Myocyte (in vitro differentiated cells): ENCODE measurements around the gene MYH9. TPM values are rescaled to one million over a fixed set of nuclear protein-coding genes. Genes with fewer than 3 reads are reported as not detected.

ENCODE experiments used
- DNase-seq: peaks from one replicate; pipeline ENCODE4 v3.0.0-alpha.2; 2012; ENCODE audit warnings: low read depth
- total RNA-seq: library from RNA; depleted of rRNA; stranded (reverse); fragments of >200 nt; gene quantifications from 2 replicates; pipeline ENCODE4 v1.2.3, GENCODE V29; 2014

Gene MYH9
- total RNA-seq, 1 donor from 2014 or later = 242 TPM

DNA sequence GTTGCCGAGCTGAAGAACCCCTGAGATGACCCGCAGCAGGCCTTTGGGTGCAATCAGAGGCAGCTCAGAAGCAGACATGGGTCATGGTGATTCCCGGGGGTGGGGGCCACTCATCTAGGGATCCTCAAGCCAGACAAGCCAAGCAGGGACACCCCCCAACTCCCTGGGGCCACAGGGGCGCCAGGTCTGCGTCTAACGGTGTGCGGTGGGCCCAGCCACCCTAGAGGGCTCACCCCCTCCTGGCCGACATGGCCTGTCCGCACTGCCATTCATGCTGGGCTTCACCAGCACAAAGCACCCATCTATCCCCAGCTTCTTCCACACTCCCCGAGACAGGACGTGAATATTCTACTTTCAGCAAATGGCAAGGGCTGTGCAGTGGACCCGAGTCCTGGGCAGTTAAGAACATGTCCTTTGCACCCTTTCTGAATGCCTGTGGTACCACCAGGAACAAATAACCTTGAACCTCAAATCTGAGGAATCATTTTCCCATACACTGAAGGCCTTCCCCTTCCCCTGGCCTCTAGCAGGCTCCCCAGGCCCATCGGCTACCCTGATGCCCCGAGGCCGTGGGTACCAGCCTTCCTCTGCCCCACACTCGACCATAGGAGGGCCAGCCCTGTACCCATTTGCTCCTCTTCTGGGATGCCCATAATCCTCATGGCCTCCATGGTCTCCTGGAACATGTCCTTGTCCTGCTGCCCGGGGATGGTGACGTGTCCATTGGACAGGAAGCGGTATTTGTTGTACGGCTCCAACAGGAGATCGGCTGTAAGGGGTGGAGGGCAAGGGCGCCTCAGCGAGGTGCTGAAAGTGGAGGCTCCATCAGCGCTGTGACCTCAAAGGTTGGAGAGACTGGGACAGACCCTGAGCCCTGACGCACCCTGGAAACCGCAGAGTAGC is 67.9 kb downstream of the MYH9 start:
- DNase-seq = no peak

DNA sequence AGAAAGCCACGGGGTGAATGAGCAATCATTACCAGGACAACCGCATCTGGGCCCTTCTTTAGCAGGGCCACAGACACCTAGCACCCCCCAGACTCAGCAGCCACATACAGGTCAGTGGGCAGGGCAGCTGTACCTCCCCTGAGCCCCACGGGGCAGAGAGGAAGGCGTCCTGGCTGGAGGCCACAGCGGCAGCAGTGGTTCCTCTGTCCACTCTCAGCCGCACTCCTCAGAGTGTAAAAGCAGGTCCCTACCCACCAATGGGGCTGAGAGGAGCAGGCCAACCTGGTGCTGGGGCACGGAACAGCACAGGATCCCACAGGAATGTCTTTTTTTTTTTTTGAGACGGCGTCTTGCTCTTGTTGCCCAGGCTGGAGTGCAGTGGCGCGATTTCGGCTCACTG is 69.3 kb downstream of the MYH9 start:
- no peak for DNase-seq

DNA sequence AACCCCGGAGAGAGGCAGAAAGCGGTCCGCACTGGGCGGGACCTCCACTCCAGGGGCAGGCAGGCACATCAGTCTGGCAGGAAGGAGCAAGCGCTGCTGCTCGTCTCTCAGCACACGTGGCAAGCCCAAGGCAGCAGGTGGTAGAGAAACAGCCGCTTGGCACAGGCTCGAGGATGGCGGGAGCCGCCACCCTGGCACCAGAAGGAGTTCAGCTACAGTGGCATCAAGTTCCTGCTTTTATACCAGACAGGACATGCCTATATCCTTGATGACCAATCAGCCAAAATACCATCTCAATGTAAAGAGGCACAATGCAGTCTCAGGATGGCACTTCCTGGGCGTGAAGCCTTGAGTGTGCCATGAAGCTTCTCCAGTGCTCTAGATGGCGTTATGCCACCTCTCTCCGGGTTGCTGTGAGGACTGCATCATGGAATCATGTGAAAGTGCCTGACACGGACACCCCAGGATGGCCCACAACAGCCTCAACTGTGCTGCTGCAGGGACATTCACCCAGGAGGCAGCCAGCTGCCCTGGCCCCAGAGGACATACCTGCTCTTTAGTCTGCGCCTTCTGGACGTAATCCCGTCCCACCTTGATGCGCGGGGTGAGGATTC is 70.0 kb downstream of the MYH9 start:
- peak; percentile 58 for DNase-seq

DNA sequence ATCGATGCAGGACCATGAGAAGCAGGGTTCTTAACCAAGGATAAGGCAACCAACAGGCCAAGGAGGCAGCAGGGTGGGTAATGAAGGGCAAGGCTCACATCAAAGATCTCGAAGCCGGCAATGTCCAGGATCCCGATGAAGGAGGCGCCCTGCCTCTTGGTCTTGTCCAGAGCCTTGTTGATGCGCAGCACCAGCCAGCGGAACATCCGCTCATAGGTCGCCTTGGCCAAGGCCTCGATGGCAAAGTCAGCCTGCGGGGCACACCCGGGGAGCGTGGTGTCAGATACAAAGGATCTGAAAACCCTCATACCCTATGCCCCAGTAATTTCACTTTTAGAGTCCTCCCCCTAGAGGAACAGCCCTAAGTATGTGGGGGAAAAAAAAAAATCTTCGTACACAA is 71.3 kb downstream of the MYH9 start:
- no peak for DNase-seq

DNA sequence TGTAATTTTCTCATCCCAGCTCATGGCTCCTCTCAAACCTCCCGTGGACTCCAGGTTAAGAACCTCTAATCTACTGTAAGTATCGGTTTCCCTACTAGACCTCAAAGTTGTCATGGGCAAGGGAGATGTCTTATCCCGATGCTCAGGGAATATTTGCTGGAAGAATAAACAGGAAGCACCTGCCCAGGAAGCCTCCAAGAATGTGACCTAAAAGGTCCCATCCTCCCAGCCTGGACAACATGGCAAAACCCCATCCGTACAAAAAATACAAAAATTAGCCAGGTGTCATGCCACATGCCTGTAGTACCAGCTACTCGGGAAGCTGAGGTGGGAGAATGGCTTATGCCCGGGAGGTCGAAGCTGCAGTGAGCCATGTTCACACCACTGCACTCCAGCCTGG is 72.4 kb downstream of the MYH9 start:
- no peak for DNase-seq

DNA sequence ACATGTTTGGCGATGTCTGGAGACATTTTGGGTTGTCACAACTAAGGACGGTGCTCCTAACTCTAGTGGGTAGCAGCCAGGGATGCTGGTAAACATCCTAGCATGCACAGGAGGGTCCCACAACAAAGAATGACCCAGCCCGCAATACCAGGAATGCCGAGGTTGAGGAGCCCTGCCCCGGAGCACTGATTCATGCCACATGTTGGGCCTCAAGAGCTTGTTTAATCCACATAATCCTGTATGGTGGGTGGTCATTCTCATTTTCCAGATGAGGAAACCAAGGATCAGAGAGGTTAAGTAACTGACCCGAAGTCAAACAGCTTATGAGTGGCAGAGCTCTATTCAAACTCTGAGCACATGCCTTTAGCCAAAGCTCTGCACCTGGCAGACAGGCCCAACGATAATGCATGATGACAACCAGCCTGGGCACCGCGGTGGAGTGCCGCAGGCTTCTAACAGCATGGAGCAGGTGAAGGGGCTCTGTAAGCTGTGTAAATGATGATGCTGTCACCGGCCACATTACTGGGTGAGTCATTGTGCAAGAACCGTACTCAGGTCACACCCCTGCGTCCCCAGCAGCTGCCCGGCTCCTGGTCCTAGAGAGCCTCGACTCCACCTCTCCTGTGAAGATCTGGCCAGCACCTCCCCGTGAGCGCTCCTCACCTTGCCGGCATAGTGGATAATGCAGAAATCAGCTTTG is 76.2 kb downstream of the MYH9 start:
- peak; percentile 88 for DNase-seq

DNA sequence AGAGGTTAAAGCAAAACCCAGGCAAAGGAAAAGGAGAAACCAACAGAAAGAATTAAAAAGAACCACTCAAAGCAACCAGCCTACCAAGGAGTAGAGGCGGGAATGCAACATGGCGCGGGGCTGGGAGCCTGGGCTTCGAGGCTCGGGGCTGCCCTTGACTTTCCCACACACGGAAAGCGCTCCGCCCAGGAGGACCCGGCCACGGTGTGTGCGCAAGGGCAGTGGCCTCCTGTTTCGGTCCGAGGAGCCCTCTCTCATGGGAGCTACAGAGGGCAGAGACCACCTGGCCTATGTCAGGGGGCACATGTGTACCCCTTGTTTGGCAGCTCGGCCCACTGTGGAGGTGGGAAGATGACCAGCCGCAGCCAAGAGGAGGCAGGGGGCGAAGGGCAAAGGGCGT is 78.9 kb downstream of the MYH9 start:
- no peak for DNase-seq

DNA sequence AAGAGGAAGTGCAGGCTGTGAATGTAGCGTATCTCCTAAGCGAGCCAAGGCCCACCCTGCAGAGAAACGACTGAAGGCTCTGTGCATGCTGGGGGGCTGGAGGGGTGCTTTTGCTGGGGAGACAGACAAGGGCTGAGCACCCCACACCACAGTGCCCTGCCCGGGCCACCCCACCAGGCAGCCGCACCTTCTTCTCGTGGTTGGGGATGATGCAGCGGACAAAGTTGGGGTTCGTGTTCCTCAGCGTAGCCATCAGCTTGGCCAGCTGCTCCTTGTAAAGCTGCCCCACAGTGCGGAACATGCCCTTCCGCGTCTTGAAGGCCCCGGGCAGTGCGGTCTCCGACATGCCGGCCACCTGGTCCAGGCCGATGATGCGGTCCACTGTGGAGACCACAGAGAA is 81.5 kb downstream of the MYH9 start:
- DNase-seq = no peak

DNA sequence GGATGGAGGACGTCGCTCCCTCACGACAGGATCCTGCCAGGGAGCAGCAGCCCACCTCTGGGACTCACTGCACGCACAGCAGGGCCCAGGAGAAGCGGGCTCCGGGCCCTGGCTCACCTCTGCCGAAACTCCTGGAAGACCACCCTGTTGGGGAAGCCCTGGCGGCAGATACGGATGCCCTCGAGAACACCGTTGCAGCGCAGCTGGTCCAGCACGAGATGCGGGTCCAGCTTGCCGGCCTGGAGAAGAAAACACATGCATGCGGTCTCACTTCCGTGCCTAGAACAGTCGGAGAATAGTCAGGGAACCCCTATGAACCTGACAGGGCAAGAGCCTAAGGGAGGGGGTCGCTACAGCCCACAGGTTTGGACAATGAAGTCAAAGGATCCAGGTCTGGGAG is 82.0 kb downstream of the MYH9 start:
- no peak for DNase-seq

DNA sequence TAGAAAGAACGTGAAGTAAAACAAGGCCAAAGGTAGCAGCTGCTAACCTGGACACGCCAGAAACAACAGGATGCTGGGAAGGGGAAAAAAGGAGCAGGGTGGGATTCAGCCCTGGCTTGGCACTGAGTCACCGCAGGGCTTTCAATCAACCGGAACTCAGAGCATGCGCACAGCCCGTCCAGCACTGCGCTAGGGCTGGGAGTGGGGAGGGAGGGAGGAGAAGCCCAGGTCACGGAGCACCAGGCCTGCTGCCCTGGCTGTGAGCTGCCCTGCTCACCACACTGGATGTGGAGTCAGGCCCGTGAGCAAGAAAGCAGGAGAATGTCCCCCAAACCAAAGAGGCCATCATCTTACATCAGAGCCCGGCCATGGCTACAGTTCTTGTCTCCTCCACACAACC is 83.3 kb downstream of the MYH9 start:
- DNase-seq = no peak

DNA sequence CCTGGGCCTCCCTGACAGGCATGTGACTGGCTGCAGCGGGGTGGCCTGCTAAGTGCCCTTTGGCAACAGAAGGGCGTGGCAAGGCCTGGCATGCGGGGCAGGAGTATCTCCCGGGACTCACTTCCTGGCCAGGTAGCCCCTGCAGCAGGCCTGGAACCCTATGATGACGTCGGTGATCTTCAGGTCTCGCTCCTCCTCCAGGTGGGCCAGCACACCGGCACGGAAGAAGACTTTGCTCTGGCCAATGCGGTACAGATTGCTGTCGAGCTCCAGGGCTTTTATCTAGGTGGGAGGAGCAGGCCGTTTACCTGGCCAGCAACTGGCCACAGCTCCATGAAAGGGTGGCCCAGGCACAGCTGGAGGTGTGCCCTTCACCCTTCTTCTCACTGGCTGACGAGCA is 83.9 kb downstream of the MYH9 start:
- DNase-seq = no peak

DNA sequence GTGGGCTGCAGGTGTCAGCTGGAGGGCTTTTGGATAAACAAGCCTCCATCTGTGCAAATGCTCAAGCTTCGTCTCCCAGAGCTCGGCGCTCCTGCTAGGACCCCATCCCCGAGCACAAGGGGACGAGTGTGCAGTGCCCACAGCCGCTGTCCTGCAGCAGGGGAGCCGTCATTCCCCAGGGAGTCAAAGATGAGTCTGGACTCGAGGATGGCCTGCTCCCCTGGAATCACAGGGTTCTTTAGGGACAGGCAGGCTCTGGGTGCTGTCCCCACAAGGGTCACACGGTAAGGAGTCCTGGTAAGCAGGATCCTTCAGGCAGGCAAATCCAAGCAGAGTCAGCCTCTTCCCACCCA is 84.7 kb downstream of the MYH9 start:
- no peak for DNase-seq

DNA sequence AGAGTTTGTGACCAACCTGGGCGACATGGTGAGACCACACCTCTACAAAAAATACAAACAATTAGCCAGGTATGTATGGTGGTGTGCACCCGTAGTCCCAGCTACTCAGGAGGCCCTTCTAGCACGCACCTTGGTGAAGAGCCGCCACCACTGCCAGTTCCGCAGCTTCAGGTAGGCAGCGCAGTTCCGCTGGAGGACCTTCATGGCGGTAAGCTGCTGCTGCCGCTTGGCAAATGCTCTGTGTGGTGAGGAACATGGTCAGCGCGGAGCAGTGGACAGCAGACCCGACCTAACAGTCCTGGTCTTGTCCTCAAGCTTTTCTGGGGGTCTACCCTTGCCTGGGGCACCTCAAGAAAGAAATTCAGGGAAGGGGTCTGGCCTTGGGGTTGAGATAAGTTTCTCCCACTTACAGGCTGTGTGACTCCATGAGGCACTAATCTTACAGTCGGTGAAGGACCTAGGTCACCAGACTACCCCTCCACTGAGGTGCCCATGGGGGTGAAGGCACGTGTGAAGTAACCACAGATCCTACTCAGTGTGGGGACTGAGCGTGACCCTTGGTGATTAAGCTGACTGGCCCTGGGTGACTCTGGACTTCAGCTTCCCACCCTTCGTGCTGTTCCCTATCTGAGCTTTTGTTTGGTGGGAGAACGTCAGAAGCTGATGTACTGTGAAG is 85.2 kb downstream of the MYH9 start:
- no peak for DNase-seq

DNA sequence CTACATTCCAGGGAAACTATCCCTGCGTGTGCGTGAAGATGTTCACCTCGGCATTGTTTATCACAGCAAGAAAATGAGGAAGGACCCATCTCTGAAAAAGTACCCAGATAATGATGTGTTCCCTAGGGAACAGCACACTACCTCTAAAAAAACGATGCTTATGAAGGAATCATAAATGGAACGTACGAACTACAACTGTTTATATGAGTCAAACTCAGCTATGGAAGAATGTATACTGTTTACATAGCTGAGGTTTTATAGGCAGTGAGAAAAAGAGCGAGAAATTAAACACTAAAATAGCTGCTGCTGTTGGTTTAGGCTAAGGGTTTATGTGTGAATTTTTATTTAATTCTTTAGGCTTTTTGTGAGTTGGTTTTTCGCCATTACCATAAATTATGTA is 85.9 kb downstream of the MYH9 start:
- DNase-seq = no peak

DNA sequence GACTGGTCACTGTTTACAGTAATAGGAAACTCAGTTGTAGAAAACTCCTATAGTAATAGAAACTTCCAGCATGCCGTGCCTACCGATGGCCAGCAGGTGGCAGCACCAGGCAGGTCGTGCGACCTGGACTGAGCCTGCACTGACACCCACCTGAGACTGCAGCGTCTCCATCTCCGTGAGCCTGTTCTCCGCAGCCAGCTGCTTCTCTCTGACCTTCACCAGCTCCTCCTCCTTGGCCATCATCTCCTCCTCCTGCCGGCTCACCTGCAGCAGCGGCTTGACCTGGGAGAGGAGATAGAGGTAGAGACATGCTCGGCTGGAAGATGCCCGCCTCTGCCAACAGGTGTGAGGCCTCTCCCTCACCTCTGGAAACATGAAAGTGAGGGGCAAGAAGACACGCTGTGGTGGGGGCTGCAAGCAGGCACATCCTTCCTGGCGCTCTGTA is 86.4 kb downstream of the MYH9 start:
- peak; percentile 53 for DNase-seq

DNA sequence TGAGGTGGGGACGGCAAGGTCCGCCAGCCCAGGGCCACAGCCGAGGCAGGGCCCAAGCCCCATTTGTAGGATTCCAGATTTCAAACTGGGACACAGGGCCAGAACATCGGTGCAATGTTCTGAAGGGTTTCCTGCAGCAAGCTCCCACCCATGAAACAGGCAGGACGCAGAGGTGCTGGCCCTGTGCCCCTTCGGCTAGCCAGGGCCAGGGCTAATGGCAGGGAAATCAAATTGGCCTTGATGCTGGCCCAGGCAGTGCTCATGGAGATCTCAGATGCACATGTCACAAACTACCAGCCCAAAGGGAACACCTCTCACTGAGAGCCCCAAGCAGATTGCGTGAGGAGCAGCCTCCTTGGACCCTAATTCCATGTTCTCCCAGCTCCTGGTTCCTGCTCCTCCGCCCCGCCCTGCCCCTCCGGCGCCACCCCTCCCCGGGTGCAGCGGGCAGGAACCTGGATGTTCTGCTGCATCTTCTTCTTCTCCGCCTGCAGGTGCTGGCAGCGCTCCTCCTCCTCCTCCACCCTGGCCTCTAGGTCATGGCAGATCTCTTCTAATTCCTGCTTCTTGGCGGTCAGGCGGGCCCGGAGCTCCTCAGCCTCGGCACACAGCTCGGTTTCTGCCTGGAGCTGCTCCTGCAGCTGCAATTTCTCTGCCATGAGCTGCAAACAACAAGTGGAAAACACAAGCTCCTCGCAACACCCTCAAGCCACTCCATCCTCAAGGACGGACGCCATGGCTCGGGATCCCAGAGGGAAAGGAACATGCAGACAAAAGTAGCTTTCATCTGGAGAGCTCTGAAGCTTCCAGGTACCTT is 87.2 kb downstream of the MYH9 start:
- no peak for DNase-seq

DNA sequence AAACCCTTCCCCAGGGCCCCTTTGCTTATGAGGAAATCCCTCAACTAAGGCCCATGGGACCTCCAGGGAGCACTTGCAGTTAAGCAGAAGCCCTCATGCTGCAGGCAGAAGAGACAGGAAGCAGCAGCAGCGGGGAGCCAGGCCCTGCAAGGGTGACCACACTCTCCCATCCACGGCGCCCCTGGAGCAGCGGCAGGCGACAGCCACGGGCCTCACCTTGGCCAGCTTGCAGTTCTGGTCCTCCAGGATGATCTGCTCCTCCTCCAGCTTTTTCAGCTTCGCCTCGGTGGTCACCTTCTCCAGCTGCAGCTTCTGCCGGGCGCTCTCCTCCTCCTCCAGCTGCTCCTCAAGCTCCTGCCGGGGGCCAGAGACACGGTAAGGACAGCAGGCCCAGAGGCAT is 87.9 kb downstream of the MYH9 start:
- no peak for DNase-seq

DNA sequence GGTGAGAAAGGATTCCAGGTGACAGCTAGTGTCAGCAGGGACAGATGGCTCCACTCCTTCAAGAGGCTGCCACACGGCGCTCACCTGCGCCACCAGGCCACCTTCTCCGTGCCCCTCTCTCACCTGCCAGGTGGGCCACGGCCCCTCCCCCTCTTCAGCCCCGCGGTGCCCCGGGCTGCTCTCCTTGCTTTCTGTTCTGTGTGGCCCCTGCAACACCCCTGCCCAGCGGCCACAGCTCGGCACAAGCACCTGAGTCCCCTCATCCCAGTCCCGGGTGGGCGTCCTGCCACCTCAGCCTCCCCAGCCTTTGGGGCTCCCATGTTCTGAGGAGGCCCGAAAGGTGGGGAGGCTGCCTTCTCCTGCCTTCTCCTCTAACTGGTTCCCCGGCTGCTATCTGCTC is 88.5 kb downstream of the MYH9 start:
- no peak for DNase-seq

DNA sequence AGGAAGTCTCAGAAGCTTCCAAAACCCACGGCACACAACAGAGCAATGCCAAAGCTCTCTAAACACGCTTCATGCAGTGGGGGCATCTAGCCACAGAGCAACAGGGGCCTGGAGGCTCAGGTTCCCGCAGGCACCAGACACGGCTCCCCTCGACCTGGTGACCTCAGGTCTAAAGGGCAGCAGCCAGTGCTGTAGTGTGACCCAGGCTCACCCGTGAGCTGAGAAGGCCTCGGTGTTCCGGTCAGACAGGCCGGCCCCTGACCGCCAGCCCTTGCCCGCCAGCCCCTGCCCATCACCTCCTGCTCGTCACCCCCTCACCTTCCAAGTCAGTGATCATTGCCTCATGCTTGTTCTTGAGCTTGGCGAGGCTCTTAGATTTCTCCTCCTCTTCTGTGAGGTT is 89.2 kb downstream of the MYH9 start:
- DNase-seq = no peak

DNA sequence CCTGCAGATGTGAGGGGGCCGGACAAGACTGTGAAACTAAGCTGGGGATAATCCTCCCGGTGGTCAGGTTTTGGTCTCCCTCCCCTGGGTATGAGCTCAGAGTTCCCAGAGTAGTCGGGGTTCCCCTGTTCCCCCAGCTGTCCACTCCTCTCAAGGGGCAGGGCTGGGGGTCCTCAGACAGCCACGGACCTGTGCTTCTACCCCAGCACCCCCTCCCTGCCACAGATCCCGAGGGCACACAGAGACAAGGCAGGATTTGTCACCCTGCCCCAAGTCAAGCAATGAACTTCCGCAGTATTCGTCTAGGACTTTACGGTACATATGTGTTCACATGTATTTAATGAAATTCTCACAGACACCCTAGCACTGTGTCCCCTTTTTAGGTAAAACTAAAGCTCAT is 89.6 kb downstream of the MYH9 start:
- no peak for DNase-seq

DNA sequence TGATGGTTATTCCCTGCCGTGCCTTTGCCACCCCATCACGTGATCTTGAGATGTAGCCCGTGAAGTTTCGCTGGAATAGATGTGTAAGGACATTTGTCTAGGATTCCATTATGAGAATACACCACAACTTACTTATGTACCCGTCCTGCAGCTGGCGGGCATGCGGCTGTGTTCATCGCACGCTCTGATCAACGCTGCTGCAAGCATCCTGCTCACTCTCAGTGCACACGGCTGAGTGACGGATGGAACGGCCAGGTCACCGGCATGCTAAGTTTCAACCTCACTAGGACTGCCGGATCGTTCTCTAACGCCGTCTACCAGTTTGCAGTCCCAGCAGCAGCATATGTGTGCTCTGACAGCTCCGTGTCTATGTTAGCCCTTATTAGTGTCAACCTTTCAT is 90.2 kb downstream of the MYH9 start:
- DNase-seq = no peak
